GM10847 (cell line): ENCODE data around the gene ARPC5.

Source experiments
- POLR2A ChIP-seq: IDR thresholded peaks from 2 replicates; pipeline ENCODE4 v1.6.1; 2011; ENCODE audit not compliant: insufficient read length; ENCODE audit errors: extremely low read depth

ARPC5 gene

DNA sequence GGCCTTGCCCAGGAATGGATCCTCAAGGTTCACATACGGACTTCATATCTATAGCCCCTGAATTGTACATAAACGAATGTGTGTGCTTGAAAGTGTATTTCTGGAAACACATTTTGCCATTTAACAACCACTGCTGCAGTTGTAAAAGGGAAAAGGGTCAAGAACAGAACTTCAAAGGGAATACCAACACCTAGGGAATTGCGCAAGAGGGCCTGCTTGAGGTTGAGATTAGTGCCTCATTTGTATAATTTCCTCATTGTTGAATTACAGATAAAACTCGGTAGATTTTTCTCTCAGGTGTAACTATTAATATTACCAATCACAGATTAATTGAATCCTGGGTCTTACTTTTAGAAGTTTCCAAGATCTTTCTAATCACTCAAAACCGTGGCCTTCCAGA, 51.4 kb downstream of the ARPC5 start:
- TF ChIP-seq POLR2A = no peak

DNA sequence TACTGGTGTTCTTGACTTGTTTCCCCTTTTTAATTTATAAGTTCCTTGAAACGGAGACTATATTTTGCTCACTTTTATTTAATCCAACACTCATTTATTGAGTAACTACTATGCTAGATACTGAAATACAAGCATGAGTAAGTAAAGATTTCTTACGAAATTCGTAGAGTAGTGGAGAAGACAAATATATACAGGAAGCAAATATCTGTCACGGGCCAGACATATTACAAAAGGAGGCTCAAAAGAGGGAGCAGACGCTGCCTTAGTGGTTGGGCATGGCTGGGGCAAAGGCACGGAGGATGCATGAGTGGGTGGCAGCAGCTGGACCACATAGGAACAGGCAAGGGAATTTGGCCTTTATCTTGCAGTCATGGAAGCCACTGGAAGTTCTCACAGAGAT, 52.1 kb downstream of the ARPC5 start:
- no peak for TF ChIP-seq POLR2A

DNA sequence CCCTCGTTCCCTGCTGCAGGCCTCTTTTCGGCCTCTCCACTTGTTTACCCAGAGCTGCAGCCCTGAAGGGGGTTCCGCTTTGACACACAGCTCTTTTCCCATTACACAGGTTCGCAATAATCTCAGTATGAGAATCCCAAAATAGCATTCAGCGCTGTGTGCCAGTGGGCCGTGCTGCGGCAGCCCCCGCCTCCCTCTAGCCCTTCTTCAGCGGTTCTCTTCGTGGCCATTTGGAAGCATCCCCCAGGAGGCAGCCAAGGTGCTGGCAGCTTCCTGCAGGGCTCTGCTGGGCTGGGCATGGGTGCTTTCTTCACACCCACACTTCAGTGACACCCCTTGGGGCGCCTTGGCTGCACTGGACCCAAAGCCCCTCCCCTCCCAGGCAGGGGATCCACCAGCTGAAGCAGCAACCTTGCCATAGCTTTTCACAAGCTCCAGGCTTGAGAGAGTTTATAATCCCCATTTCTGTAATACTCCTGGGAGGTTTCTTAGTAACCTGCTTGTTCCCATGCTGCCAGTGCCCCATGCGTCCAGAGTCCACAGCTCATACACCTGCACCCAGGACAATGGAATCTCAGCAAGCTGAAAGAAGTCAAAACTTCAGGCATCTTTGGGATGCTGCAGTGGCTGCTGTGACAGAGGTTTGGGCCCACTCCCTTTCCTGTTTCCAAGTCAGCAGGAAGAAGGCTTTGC, 53.4 kb downstream of the ARPC5 start:
- TF ChIP-seq POLR2A = no peak

DNA sequence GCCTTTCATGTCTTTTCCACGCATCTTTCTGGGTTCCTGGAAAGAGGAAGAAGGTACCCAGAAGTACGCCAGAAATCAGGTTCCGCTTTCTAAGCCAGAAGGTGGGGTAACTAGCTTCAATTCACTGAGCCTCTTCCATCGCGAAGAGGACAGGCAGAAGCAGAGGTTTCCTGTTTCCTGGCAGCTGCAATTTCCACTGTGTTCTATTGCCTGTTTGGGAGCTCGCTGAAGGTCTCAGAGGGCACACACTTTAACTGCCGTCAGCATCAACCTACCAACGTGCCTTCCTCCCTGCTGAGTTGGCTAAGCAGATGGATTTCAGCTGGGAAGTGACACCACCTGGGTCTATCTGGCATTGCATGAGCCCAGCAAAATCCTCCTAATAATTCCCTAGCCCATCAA, 55.3 kb downstream of the ARPC5 start:
- no peak for TF ChIP-seq POLR2A

DNA sequence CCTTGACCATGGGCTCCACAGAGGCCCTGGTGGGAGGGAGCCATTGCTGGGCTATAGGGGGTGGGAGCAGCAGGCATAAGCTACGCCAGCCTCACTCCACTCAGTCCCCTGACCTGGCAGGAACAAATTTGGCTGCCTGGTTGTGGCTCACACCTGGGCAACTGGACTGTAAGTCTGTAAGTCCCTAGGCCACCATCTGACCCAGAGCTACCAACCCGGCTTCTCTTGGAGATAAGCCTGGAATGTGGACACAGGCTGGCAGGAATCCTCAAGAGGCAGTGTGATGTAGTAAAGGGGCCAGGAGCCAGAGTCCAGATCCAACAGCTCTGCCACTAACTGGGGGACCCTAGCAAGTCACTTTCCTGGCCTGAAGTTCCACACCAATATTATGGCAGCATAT, 56.7 kb downstream of the ARPC5 start:
- no peak for TF ChIP-seq POLR2A

DNA sequence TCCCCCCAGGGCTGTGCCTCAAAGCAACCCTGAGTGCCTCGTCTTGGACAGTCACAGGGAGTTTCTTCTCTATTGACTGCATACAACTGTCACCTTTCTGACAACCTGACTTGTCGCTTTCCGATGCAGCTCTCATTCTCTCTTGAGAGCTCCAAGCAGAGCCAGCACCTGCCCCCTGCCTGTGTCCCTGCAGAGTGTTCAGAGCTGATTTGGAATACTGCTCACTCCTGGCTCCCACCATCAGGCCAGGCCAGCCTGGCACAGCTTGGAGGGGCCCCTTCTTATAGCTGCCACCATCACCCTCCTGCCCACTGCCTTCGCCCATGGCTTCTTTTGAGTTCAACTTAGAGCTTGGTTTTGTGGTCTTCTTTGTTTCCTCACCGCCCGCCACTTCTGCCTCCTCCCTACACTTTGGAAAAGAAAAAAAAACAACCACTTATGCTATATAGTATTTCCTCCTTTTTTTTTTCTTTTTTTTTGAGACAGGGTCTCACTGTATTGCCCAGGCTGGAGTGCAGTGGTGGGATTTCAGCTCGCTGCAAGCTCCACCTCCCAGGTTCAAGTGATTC, 57.6 kb downstream of the ARPC5 start:
- TF ChIP-seq POLR2A = no peak

DNA sequence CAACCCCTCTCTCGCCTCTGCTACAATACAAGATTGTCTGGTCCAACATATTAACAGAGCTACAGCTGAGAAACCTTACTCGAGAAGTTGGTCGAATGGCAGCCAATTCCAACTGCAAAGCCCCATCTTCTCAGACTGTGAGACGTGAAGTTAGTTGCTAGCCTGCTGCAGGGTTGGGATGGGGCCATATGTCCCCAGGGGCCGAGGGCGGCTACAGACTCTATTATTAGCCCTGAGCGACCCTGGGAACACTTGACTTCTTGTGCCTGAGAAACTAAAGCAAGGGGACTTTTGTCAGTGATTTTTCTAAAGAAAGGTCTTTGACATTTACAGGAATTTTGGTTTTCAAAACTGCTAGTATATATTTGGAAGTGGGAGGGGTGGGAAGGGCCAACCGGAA, 59.0 kb downstream of the ARPC5 start:
- no peak for TF ChIP-seq POLR2A

DNA sequence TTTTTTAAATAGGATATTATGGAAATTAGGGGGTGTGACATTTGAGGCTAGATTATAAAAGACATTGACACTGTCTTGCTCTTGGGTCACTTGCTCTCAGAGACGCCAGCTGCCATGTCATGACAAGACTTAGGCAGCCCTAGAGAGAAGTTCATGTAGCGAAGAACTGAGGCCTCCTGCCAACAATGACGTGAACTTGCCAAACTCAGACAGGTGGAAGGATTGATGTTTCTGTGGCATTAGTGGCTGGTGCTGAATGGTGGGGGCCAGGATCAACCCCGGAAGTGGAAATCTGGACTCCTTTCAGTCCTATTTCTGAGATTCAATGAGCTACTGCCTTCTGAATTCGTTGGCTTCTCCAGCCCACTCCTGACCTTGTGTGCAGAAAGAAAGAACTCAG, 60.0 kb downstream of the ARPC5 start:
- no peak for TF ChIP-seq POLR2A

DNA sequence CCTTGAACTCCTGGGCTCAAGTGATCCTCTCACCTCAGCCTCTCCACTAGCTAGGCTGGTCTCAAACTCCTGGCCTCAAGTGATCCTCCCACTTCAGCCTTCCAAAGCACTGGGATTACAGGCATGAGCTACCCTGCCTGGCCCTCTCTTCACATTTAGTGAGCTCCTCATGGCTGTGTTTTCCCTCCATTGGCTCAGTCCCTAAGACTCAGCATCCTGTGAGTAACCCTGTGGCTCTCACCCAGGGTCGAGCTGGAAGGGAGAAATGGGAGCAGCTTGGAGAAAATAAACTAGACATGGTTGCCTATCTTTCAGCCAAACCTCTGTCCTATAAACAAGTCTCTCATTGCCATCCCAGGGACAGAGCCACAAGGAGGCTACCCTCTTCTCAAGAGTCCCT, 62.9 kb downstream of the ARPC5 start:
- TF ChIP-seq POLR2A = no peak

DNA sequence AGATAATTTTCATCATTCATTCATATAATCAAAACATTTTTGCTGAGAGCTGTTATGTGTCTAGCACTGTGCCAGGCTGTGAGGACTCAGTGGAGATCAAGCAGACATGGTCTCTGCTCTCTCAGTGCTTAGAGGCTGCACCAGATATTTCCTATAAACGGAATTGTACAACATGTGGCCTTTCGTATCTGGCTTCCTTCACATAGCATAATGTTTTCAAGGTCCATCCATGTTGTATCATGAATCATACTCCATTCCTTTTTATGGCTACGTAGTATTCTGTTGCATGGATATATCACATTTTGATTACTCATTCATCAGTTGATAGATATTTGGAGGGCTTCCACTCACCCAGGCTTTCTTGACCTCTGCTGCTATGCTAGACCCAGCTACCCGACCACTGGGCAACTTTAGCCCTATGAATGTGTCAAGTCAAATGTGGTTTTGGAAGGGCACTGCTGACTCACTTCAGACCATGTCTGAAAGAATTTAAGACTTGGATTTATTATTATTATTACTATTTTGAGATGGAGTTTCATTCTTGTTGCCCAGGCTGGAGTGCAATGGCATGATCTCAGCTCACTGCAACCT, 63.8 kb downstream of the ARPC5 start:
- TF ChIP-seq POLR2A = no peak
